PC-3 (cell line): Measurements from ENCODE around the gene SPATA1.

Experiments used
- CTCF ChIP-seq: fragments of 300-600 bp; sonication (generic); conservative IDR thresholded peaks from 2 replicates; pipeline ENCODE4 v1.5.1; 2017; ENCODE audit warnings: antibody characterized with exemption, low read depth, mild to moderate bottlenecking, low read length
- EZH2 ChIP-seq: fragments of 300-600 bp; sonication (generic); IDR thresholded peaks from one replicate; pipeline ENCODE4 v1.6.1; 2017; ENCODE audit warnings: antibody characterized with exemption, mild to moderate bottlenecking, low read length; ENCODE audit not compliant: unreplicated experiment

- TF ChIP-seq CTCF (no peak), EZH2 (no peak)
Measured at GRCh38 chr1:84573481-84573966, 67.3 kb downstream of the SPATA1 start.
